GM12878 (cell line): Measurements from ENCODE around the gene FKRP. TPM values are rescaled to one million over a fixed set of nuclear protein-coding genes. Genes with fewer than 3 reads are reported as not detected.

Experiments used
- CHD1 ChIP-seq: IDR thresholded peaks from 2 replicates; pipeline ENCODE4 v1.6.1; 2012; ENCODE audit warnings: low read depth, low read length, improper control_type of control experiment
- GABPA ChIP-seq: IDR thresholded peaks from 2 replicates; pipeline ENCODE4 v1.6.1; 2014; ENCODE audit warnings: antibody characterized with exemption, low read depth, mild to moderate bottlenecking, inconsistent platforms
- HCFC1 ChIP-seq: fragments of 150-350 bp; IDR thresholded peaks from 2 replicates; pipeline ENCODE4 v1.6.1; 2014; ENCODE audit warnings: low read length
- HDAC2 ChIP-seq: fragments of 200-600 bp; sonication (generic); IDR thresholded peaks from 2 replicates; pipeline ENCODE4 v1.6.1; 2017
- MTA3 ChIP-seq: IDR thresholded peaks from 2 replicates; pipeline ENCODE4 v1.6.1; 2012; ENCODE audit warnings: low read length, inconsistent platforms, borderline replicate concordance
- NFXL1 ChIP-seq: fragments of 450-650 bp; IDR thresholded peaks from 2 replicates; pipeline ENCODE4 v1.6.1; 2017; ENCODE audit warnings: antibody characterized with exemption, mild to moderate bottlenecking, borderline replicate concordance
- PML ChIP-seq: IDR thresholded peaks from 2 replicates; pipeline ENCODE4 v1.6.1; 2012; ENCODE audit warnings: low read length, inconsistent platforms
- RB1 ChIP-seq: fragments of 450-650 bp; formaldehyde crosslinking; IDR thresholded peaks from 2 replicates; pipeline ENCODE4 v1.6.1; 2017; ENCODE audit warnings: mild to moderate bottlenecking, borderline replicate concordance
- RCOR1 ChIP-seq: conservative IDR thresholded peaks from 2 replicates; pipeline ENCODE4 v1.6.1; 2012; ENCODE audit warnings: low read depth, low read length, improper control_type of control experiment
- SIN3A ChIP-seq: IDR thresholded peaks from 2 replicates; pipeline ENCODE4 v1.6.1; 2012; ENCODE audit warnings: low read depth, low read length, improper control_type of control experiment
- SMAD1 ChIP-seq: fragments of 450-650 bp; IDR thresholded peaks from 2 replicates; pipeline ENCODE4 v1.6.1; 2018; ENCODE audit warnings: mild to moderate bottlenecking, low read depth; ENCODE audit not compliant: partially characterized antibody
- SMARCA5 ChIP-seq: fragments of 450-650 bp; IDR thresholded peaks from 2 replicates; pipeline ENCODE4 v1.6.1; 2017; ENCODE audit warnings: mild to moderate bottlenecking
- SP1 ChIP-seq: IDR thresholded peaks from one replicate; pipeline ENCODE4 v1.6.1; 2011; ENCODE audit warnings: low read depth, low read length
- SRF ChIP-seq, 2 experiments: IDR thresholded peaks; 2 replicates each; pipeline ENCODE4 v1.6.1; 2011; ENCODE audit warnings: low read depth in 2 of 2, low read length in 2 of 2, mild to moderate bottlenecking in 1 of 2, moderate library complexity in 1 of 2
- STAT1 ChIP-seq: fragments of 450-650 bp; conservative IDR thresholded peaks from 2 replicates; pipeline ENCODE4 v1.6.1; 2014; ENCODE audit warnings: antibody characterized with exemption, mild to moderate bottlenecking
- YY1 ChIP-seq: IDR thresholded peaks from 2 replicates; pipeline ENCODE4 v1.6.1; 2011; ENCODE audit warnings: low read depth, mild to moderate bottlenecking, low read length
- ZBTB4 ChIP-seq: fragments of 450-650 bp; formaldehyde crosslinking; IDR thresholded peaks from 2 replicates; pipeline ENCODE4 v1.4.0; 2022; ENCODE audit warnings: mild to moderate bottlenecking, moderate library complexity
- ZSCAN29 ChIP-seq: fragments of 450-650 bp; IDR thresholded peaks from 2 replicates; pipeline ENCODE4 v1.6.1; 2017; ENCODE audit warnings: mild to moderate bottlenecking, moderate library complexity
- polyA plus RNA-seq, 11 experiments: library from polyadenylated mRNA; depleted of rRNA in 4 of 11; unstranded in 6 of 11; stranded (reverse) in 5 of 11; fragments of >200 nt; fragmentation: Nextera tagmentation in 4 of 11; fragmentation: Illumina TruSeq in 1 of 11; extraction: Ambion mirVana in 4 of 11; extraction: Trizol in 1 of 11; gene quantifications; 1 replicate in 1 of 11; 2 replicates in 10 of 11; pipeline versions ENCODE4 v1.2.1 to v1.2.3, GENCODE V29; 2011 to 2016; ENCODE audit warnings: inconsistent platforms in 2 of 11, missing spikeins in 2 of 11, low read depth in 1 of 11
- total RNA-seq, 4 experiments: library from RNA; depleted of rRNA in 3 of 4; stranded (reverse); fragments of >200 nt in 3 of 4; fragmentation: Illumina TruSeq in 1 of 4; extraction: Trizol in 1 of 4; gene quantifications; 2 replicates each; pipeline versions ENCODE4 v1.2.1 to v1.2.3, GENCODE V29; 2013 to 2021
- TF ChIP-seq, protein P1 (sequence below): IDR thresholded peaks from 2 replicates; pipeline ENCODE4 v1.6.1; 2012; ENCODE audit warnings: mild to moderate bottlenecking, low read depth, low read length
- TF ChIP-seq, protein P2 (sequence below): fragments of 450-650 bp; IDR thresholded peaks from 2 replicates; pipeline ENCODE4 v1.6.1; 2017; ENCODE audit warnings: antibody characterized with exemption, mild to moderate bottlenecking, moderate library complexity

Gene FKRP
- total and polyA plus RNA-seq, 10 of the 15 experiments (the other 5 are each of a cell fraction or from before 2014, with no cell fraction given) = 1.3 to 14.1 (median 7.8) TPM

DNA sequence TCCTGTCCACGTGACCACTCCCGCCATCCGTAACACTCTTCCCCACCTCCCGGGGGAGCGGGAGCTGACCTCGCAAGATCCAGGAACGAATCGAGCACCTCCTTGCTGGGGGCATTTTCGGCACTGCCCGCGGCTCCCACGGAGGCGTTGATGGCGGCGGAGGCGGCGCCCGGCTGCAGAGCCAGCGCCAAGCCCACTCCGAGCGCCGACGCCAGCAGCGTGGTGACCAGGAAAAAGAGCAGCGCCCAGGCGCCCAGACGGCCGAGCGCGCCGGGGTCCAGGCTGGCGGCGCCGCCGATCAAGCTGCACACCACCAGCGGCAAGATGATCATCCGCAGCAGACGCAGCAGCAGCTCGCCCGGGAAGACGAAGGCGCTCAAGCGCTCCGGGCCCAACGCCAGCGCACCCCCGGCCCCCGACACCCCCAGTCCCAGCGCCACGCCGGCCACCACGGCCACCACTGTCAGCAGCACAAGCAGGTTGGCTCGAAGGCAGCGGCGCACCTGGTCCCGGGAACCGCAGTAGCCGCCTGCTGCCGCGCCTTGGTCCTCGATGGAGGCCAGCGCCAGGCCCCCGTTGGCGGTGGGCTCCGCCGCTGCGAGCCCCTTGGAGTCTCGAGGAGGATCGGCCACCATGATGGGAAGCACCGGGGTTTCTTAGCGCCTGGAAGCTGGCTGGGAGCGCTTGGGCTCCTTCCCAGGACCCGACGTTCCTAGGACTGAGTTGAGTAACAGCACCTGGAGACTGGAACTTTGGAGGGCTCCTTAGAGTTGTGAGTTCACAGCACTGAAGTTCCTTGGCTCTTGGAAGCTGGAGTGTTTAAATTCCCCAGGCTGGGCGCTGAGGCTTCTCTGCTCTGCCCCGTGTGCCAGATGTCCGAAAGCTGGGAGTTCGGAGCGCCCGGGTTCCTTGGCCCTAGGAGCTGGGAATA is 41.7 kb downstream of the FKRP start (continued):
- TF ChIP-seq SIN3A (peak; percentile 52; the same call in 1 of the 2 replicates), RCOR1 (no peak), RB1 (no peak), HCFC1 (no peak), HDAC2 (no peak), SMAD1 (no peak), SMARCA5 (no peak), SP1 (no peak), STAT1 (no peak), ZBTB4 (no peak), GABPA (no peak), YY1 (peak; percentile 74), NFXL1 (no peak), PML (no peak), SRF (IDR thresholded peaks at IDR 0.05; ENCODE audit: low read depth in 2 of 2, low read length in 2 of 2) (no peak), MTA3 (no peak), CHD1 (0 out of 2 replicates have a peak, but pooled peaks have one; percentile 58), ZSCAN29 (no peak)
- TF ChIP-seq, protein P1, sequence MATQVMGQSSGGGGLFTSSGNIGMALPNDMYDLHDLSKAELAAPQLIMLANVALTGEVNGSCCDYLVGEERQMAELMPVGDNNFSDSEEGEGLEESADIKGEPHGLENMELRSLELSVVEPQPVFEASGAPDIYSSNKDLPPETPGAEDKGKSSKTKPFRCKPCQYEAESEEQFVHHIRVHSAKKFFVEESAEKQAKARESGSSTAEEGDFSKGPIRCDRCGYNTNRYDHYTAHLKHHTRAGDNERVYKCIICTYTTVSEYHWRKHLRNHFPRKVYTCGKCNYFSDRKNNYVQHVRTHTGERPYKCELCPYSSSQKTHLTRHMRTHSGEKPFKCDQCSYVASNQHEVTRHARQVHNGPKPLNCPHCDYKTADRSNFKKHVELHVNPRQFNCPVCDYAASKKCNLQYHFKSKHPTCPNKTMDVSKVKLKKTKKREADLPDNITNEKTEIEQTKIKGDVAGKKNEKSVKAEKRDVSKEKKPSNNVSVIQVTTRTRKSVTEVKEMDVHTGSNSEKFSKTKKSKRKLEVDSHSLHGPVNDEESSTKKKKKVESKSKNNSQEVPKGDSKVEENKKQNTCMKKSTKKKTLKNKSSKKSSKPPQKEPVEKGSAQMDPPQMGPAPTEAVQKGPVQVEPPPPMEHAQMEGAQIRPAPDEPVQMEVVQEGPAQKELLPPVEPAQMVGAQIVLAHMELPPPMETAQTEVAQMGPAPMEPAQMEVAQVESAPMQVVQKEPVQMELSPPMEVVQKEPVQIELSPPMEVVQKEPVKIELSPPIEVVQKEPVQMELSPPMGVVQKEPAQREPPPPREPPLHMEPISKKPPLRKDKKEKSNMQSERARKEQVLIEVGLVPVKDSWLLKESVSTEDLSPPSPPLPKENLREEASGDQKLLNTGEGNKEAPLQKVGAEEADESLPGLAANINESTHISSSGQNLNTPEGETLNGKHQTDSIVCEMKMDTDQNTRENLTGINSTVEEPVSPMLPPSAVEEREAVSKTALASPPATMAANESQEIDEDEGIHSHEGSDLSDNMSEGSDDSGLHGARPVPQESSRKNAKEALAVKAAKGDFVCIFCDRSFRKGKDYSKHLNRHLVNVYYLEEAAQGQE = no peak
- TF ChIP-seq, protein P2, sequence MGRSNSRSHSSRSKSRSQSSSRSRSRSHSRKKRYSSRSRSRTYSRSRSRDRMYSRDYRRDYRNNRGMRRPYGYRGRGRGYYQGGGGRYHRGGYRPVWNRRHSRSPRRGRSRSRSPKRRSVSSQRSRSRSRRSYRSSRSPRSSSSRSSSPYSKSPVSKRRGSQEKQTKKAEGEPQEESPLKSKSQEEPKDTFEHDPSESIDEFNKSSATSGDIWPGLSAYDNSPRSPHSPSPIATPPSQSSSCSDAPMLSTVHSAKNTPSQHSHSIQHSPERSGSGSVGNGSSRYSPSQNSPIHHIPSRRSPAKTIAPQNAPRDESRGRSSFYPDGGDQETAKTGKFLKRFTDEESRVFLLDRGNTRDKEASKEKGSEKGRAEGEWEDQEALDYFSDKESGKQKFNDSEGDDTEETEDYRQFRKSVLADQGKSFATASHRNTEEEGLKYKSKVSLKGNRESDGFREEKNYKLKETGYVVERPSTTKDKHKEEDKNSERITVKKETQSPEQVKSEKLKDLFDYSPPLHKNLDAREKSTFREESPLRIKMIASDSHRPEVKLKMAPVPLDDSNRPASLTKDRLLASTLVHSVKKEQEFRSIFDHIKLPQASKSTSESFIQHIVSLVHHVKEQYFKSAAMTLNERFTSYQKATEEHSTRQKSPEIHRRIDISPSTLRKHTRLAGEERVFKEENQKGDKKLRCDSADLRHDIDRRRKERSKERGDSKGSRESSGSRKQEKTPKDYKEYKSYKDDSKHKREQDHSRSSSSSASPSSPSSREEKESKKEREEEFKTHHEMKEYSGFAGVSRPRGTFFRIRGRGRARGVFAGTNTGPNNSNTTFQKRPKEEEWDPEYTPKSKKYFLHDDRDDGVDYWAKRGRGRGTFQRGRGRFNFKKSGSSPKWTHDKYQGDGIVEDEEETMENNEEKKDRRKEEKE = no peak
